ENCODE data around the gene DIAPH3.

Gene DIAPH3

GRCh38 chr13:59865398-59865797 is 298.3 kb downstream of the DIAPH3 start:
- TF ChIP-seq EZH2phosphoT487 (IDR thresholded peaks at IDR 0.05; ENCODE audit: low read depth) (no peak), CTCF (IDR thresholded peaks at IDR 0.05; ENCODE audit: low read depth, low read length) (no peak)
- no peaks in the 10 kb centered on the region for H3K27me3 ChIP-seq (ENCODE audit: low read depth, low read length)
- H3K79me2 ChIP-seq (ENCODE audit: low read length), result no peaks in the 10 kb centered on the region
- H3K4me2 ChIP-seq (ENCODE audit: low read length), result no peak overlapping the region
- no peak overlapping the region for H3K4me3 ChIP-seq (ENCODE audit: low read length)
- no peaks in the 10 kb centered on the region for H3K36me3 ChIP-seq (replicated peaks; ENCODE audit: low read depth, low read length)
- H3K9ac ChIP-seq (ENCODE audit: low read length), result no peak overlapping the region
- no peak overlapping the region for H3K27ac ChIP-seq (ENCODE audit: low read length)
- no peaks in the 10 kb centered on the region for H3K9me3 ChIP-seq (ENCODE audit: insufficient read depth, low read length)
- H2AFZ ChIP-seq (ENCODE audit: low read depth, low read length), result no peak overlapping the region
- H4K20me1 ChIP-seq (ENCODE audit: insufficient read depth, low read length), result no peaks in the 10 kb centered on the region
- no peaks in the 10 kb centered on the region for H3K4me1 ChIP-seq (ENCODE audit: low read length)

- Histone ChIP-seq H3K79me2 (ENCODE audit: low read length) (no peaks in the 10 kb centered on the region), H3K9me3 (ENCODE audit: insufficient read depth, low read length) (no peaks in the 10 kb centered on the region), H2AFZ (ENCODE audit: low read depth, low read length) (no peak overlapping the region), H3K4me3 (ENCODE audit: low read length) (no peak overlapping the region), H3K4me1 (ENCODE audit: low read length) (no peaks in the 10 kb centered on the region), H3K36me3 (replicated peaks; ENCODE audit: low read depth, low read length) (no peaks in the 10 kb centered on the region), H3K4me2 (ENCODE audit: low read length) (no peak overlapping the region), H4K20me1 (ENCODE audit: insufficient read depth, low read length) (no peaks in the 10 kb centered on the region), H3K9ac (ENCODE audit: low read length) (no peak overlapping the region), H3K27me3 (ENCODE audit: low read depth, low read length) (no peaks in the 10 kb centered on the region), H3K27ac (ENCODE audit: low read length) (no peak overlapping the region)
- TF ChIP-seq CTCF (IDR thresholded peaks at IDR 0.05; ENCODE audit: low read depth, low read length) (no peak), EZH2phosphoT487 (IDR thresholded peaks at IDR 0.05; ENCODE audit: low read depth) (no peak)
These were observed 300.1 kb downstream of the DIAPH3 start for GRCh38 chr13:59863621-59864020.

GRCh38 chr13:59861676-59862075 is 302.1 kb downstream of the DIAPH3 start:
- Histone ChIP-seq H3K4me1 (ENCODE audit: low read length) (no peaks in the 10 kb centered on the region), H3K27ac (ENCODE audit: low read length) (no peak overlapping the region), H3K9me3 (ENCODE audit: insufficient read depth, low read length) (no peaks in the 10 kb centered on the region)

DNA sequence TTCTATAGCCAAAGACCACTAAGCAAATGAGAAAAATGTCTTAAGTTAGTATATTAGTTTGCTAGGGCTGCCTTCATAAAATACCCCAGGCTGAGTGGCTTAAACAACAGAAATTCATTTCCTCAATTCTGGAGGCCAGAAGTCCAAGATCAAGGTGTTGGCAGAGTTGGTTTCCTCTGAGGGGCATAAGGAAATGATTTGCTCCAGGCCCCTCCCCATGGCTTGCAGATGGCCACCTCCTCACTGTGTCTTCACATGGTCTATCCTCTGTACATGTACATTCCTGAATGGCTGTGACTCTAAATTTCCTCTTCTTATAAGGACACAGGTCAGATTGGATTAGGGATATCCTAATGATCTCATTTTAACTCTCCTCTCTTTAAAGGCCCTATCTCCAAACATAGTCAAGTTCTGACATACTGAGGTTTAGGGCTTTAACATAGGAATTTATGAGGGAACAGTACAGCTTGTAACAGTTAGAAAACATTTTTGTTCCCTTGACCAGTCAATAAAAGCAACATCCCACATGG is 307.4 kb downstream of the DIAPH3 start:
- no peak overlapping the region for H2AFZ ChIP-seq (ENCODE audit: low read depth, low read length)
- H3K9me3 ChIP-seq (ENCODE audit: insufficient read depth, low read length), result no peaks in the 10 kb centered on the region
- H3K36me3 ChIP-seq (replicated peaks; ENCODE audit: low read depth, low read length), result no peaks in the 10 kb centered on the region
- no peak overlapping the region for H3K9ac ChIP-seq (ENCODE audit: low read length)
- no peaks in the 10 kb centered on the region for H3K4me1 ChIP-seq (ENCODE audit: low read length)
- H3K27me3 ChIP-seq (ENCODE audit: low read depth, low read length), result no peaks in the 10 kb centered on the region
- no peak overlapping the region for H3K4me2 ChIP-seq (ENCODE audit: low read length)
- H3K4me3 ChIP-seq (ENCODE audit: low read length), result no peak overlapping the region
- TF ChIP-seq CTCF (IDR thresholded peaks at IDR 0.05; ENCODE audit: low read depth, low read length) (no peak), EZH2phosphoT487 (IDR thresholded peaks at IDR 0.05; ENCODE audit: low read depth) (no peak)
- H3K79me2 ChIP-seq (ENCODE audit: low read length), result no peaks in the 10 kb centered on the region
- H4K20me1 ChIP-seq (ENCODE audit: insufficient read depth, low read length), result no peaks in the 10 kb centered on the region
- H3K27ac ChIP-seq (ENCODE audit: low read length), result no peak overlapping the region

More at GRCh38 chr13:59861676-59862075, 302.1 kb downstream of the DIAPH3 start:
- H4K20me1 ChIP-seq (ENCODE audit: insufficient read depth, low read length), result no peaks in the 10 kb centered on the region
- H3K9ac ChIP-seq (ENCODE audit: low read length), result no peak overlapping the region
- H3K79me2 ChIP-seq (ENCODE audit: low read length), result no peaks in the 10 kb centered on the region
- no peaks in the 10 kb centered on the region for H3K36me3 ChIP-seq (replicated peaks; ENCODE audit: low read depth, low read length)
- no peak overlapping the region for H2AFZ ChIP-seq (ENCODE audit: low read depth, low read length)
- no peaks in the 10 kb centered on the region for H3K27me3 ChIP-seq (ENCODE audit: low read depth, low read length)
- TF ChIP-seq CTCF (IDR thresholded peaks at IDR 0.05; ENCODE audit: low read depth, low read length), result no peak
- TF ChIP-seq EZH2phosphoT487 (IDR thresholded peaks at IDR 0.05; ENCODE audit: low read depth), result no peak
- no peak overlapping the region for H3K4me2 ChIP-seq (ENCODE audit: low read length)
- H3K4me3 ChIP-seq (ENCODE audit: low read length), result no peak overlapping the region

Data from OCI-LY3 (cell line).